Subcutaneous abdominal adipose tissue (tissue), 5 donors: ENCODE measurements around the gene MGAT5.

ENCODE experiments used
- H3K27ac ChIP-seq: one replicate; pipeline ENCODE4 v1.7.0; 2013; ENCODE audit warnings: low read depth, mild to moderate bottlenecking, inconsistent platforms, low read length, moderate library complexity
- H3K27me3 ChIP-seq, 5 donors: one replicate each; pipeline ENCODE4 v1.7.0; 2013; ENCODE audit warnings: low read length in 5 of 5, inconsistent platforms in 1 of 5; ENCODE audit not compliant: control insufficient read depth in 5 of 5, insufficient read depth in 4 of 5
- H3K36me3 ChIP-seq, 5 donors: one replicate each; pipeline ENCODE4 v1.7.0; 2013; ENCODE audit warnings: low read length in 5 of 5; ENCODE audit not compliant: control insufficient read depth in 5 of 5, insufficient read depth in 5 of 5
- H3K4me1 ChIP-seq, 5 donors: one replicate each; pipeline ENCODE4 v1.7.0; 2013; ENCODE audit warnings: low read length in 5 of 5, mild to moderate bottlenecking in 3 of 5, moderate library complexity in 1 of 5; ENCODE audit not compliant: control insufficient read depth in 5 of 5, insufficient read depth in 5 of 5
- H3K4me3 ChIP-seq, 5 donors: one replicate each; pipeline ENCODE4 v1.7.0; 2013; ENCODE audit warnings: low read length in 5 of 5, low read depth in 1 of 5
- H3K9ac ChIP-seq, 5 donors: one replicate each; pipeline ENCODE4 v1.7.0; 2013; ENCODE audit warnings: low read length in 5 of 5, mild to moderate bottlenecking in 4 of 5, moderate library complexity in 3 of 5
- H3K9me3 ChIP-seq, 5 donors: one replicate each; pipeline ENCODE4 v1.7.0; 2013; ENCODE audit warnings: low read length in 5 of 5; ENCODE audit not compliant: control insufficient read depth in 5 of 5
- donor health status: healthy.
- donor health status: healthy.
- donor health status: healthy.
- donor health status: healthy.
- donor health status: healthy.

Gene MGAT5

DNA sequence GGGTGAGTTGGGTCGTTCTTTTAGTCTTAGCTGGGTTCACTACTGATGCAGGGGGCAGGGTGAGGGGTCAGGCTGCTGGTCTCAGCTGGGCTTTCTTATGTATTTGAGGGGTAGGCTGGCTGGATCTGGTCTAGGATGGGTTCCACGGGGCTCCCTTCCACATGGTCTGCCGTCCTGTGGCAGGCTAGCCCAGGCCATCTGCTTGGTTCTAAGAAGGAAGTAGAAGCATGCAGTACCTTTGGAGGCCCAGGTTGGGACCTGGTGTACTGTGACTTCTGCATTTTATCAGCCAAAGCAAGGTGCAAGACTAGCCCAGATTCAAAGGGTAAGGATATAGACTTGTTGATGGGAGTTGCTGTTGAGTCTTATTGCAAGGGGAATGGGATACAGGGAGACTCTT lies 35.5 kb upstream of the MGAT5 start:
- no peak overlapping the region for H3K9ac ChIP-seq
- no peaks in the 10 kb centered on the region for H3K9me3 ChIP-seq
- H3K4me1 ChIP-seq, result peaks cover 0 to 21% (median 9%) of the 10 kb centered on the region in 5 donors
- no peaks in the 10 kb centered on the region for H3K27me3 ChIP-seq
- H3K27ac ChIP-seq, result no peak overlapping the region
- no peaks in the 10 kb centered on the region for H3K36me3 ChIP-seq
- H3K4me3 ChIP-seq, result no peak overlapping the region

DNA sequence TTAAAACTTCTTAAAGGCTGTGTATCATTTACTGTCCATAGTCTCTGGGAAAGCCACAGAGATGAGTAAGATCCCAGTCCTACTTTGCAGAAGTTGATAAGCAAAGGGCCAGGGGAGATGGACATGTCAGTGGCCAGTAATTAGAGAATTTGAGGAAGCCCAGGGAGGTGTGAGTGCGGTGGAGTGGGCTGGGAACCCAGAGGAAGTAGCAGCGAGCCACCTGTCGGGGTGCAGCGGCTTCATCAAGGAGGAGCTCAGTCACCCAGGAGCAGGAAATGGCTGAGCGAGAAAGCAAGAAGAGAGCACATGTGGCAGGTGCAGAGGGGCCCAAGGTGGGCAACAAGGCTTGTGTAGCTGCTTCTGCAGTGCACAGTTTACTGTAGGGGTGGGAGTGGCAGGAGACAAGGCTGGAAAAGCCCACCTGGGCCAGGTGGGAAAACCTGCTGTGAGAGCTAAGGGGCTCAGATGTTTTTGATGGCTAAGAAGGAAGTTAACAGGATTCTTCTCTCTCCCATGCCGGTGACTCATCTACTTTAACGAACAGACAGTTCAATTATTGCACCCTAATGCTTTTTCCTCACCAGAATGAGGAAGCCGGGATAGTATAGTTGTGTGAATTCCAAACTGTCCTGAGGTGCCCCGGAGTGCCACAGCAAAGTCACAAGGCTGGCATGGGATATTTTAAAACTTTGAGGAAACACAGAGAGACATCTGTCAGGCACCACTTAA lies 34.8 kb upstream of the MGAT5 start:
- no peaks in the 10 kb centered on the region for H3K27me3 ChIP-seq
- H3K27ac ChIP-seq, result no peak overlapping the region
- H3K9ac ChIP-seq, result no peak overlapping the region
- H3K4me3 ChIP-seq, result peak overlapping the region in 1 of 5 donors; percentile 3
- peaks cover 0 to 21% (median 9%) of the 10 kb centered on the region in 5 donors for H3K4me1 ChIP-seq
- H3K36me3 ChIP-seq, result no peaks in the 10 kb centered on the region
- H3K9me3 ChIP-seq, result no peaks in the 10 kb centered on the region

DNA sequence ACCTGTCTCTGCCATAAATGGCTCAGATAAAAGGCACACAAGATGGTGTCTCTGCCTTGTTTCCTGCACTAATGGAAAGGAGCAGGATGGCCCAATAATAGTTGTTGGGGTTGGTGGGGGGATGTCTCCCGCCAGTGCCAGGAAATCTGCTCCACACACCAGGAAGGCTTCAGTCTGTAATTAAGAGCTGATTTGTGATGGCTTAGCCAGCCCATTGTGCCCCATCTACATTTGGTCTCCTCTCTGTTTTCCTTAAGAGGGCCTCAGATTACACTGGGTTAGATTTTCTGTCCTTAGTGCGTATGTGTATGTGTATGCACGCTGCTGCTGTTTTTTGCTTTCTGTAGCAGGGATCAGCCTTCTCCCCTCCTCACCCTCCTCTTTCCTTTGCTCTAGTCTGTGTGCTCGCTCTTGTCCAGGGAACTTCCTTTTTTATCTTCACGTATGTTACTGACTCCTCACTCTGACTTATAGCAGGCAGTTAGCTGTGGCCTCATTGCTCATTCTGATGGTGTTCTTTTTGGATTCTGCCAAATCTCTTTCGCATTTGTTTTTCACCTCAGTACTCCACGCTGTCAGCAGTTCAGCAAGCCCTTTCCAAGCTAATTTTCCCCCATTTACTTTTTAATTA lies 33.4 kb upstream of the MGAT5 start:
- peak overlapping the region; percentile 24 for H3K27ac ChIP-seq
- no peaks in the 10 kb centered on the region for H3K27me3 ChIP-seq
- H3K4me1 ChIP-seq, result peaks cover 0 to 21% (median 9%) of the 10 kb centered on the region in 5 donors
- no peaks in the 10 kb centered on the region for H3K36me3 ChIP-seq
- H3K4me3 ChIP-seq, result peak overlapping the region in 1 of 5 donors; percentile 9
- no peaks in the 10 kb centered on the region for H3K9me3 ChIP-seq
- H3K9ac ChIP-seq, result no peak overlapping the region

DNA sequence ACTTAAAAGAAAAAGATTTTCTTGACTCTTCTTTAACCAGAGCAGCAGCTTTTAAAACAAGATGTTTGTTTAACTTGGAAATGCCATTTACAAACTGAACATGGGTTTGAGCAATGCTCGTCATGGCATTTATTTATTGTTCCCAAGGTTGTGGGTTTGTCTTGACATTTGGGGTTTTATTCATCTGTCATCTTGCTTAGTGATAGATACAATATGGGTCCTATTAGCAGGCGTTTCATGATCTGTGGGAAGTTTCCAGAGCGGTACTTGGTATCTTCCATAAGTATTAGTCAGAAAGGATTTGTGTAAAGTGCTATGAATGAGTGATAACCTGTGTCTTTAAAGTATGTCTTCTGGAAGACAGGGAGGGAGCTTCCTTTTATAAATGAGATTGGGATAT lies 29.9 kb upstream of the MGAT5 start:
- Histone ChIP-seq H3K4me1 (peaks cover 0 to 13% (median 6%) of the 10 kb centered on the region in 5 donors), H3K9me3 (peaks cover 2 to 7% (median 6%) of the 10 kb centered on the region in 5 donors), H3K9ac (no peak overlapping the region)

DNA sequence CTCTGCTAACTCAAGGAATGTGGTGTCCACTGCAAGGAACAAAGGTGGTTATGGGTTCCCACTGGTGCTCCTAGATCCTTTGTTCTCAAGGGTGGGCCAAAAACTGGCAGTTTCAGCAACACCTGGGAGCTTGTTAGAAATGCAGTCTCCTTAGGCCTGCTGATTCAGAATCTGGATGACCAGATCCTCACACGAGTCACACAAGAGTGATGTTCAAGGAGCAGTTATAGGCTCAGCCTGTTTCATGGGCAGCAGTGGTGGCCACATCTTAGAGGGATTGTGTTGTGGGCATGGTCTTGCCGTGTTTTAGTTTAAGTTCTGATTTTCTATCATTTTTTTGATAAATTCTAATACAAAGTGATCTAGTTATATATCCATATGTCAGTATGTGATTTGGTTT lies 28.7 kb upstream of the MGAT5 start:
- Histone ChIP-seq H3K4me3 (no peak overlapping the region), H3K4me1 (peaks cover 0 to 4% (median 3%) of the 10 kb centered on the region in 5 donors), H3K36me3 (no peaks in the 10 kb centered on the region)

More for the DNA sequence above, 29.9 kb upstream of the MGAT5 start:
- Histone ChIP-seq H3K27ac (no peak overlapping the region), H3K27me3 (no peaks in the 10 kb centered on the region), H3K36me3 (no peaks in the 10 kb centered on the region), H3K4me3 (no peak overlapping the region)

DNA sequence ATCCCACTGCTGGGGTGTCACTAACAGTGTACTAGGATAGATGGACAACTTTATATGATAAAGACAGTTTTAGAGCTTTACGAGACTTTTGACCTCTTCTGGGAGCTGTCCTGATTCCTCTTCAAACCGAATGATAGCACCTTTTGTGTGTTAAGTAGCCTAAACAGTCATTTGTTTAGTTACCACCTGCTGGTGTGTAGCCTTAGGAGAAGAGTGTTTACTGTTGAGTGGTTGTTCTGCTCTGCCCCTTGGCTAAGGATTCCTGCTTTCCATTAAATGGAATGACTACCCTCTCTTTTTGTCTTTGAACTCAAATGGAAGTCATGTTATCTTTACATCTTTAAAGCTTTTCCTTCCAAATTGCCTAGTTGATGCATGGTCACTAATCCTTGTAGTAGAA lies 28.0 kb upstream of the MGAT5 start:
- H3K4me1 ChIP-seq, result peaks cover 0 to 4% (median 0%) of the 10 kb centered on the region in 5 donors
- no peak overlapping the region for H3K4me3 ChIP-seq
- no peaks in the 10 kb centered on the region for H3K36me3 ChIP-seq
- no peaks in the 10 kb centered on the region for H3K27me3 ChIP-seq
- no peak overlapping the region for H3K9ac ChIP-seq
- H3K27ac ChIP-seq, result no peak overlapping the region
- H3K9me3 ChIP-seq, result peaks cover 2 to 7% (median 6%) of the 10 kb centered on the region in 5 donors

More for the DNA sequence above, 28.7 kb upstream of the MGAT5 start:
- Histone ChIP-seq H3K9me3 (peaks cover 2 to 7% (median 6%) of the 10 kb centered on the region in 5 donors), H3K27ac (no peak overlapping the region), H3K27me3 (no peaks in the 10 kb centered on the region), H3K9ac (no peak overlapping the region)

DNA sequence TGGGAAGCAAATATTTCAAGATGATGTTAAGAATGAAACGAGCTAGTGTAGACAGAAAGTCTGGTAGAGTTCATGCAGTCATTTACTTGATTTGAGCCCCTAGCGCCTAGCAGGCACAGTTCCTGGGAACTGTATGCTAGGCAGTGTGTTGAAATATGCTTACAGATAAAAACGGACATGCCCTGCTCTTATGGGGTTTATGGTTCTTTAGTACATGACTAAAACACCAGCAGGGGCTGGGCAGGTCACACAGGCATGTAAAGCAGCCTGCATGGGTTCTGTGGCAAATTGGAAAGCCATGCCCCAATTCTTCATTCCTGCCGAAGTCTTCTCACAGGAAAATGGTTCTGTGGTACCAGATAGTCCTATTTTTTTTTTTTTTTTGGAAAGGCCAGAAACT lies 27.3 kb upstream of the MGAT5 start:
- Histone ChIP-seq H3K4me3 (no peak overlapping the region), H3K27me3 (no peaks in the 10 kb centered on the region), H3K9me3 (peaks cover 2 to 7% (median 6%) of the 10 kb centered on the region in 5 donors), H3K4me1 (peaks cover 0 to 4% (median 0%) of the 10 kb centered on the region in 5 donors), H3K9ac (no peak overlapping the region), H3K27ac (no peak overlapping the region), H3K36me3 (no peaks in the 10 kb centered on the region)

DNA sequence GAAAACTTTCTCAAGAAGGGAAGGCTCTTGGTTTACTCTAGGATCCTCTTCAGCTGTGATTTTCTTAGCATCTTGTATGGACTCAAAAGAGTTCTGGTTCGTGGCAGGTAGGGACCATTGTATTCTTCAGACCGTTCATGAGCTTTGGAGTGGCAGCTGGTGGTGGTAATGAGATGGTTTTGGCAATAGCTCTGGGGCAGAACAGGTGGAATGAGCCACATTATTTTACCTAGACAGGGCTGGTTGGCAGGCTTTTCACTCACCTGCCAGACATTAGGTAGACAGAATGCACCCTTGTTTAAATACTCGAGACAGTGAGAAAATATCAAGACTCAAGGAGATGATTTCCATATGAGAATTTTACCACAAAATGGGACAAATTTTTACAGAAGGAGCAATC lies 26.2 kb upstream of the MGAT5 start:
- Histone ChIP-seq H3K9ac (no peak overlapping the region), H3K4me3 (no peak overlapping the region), H3K36me3 (no peaks in the 10 kb centered on the region), H3K27ac (no peak overlapping the region), H3K9me3 (peaks cover 2 to 7% (median 6%) of the 10 kb centered on the region in 5 donors), H3K4me1 (peaks cover 0 to 10% (median 6%) of the 10 kb centered on the region in 5 donors), H3K27me3 (no peaks in the 10 kb centered on the region)

DNA sequence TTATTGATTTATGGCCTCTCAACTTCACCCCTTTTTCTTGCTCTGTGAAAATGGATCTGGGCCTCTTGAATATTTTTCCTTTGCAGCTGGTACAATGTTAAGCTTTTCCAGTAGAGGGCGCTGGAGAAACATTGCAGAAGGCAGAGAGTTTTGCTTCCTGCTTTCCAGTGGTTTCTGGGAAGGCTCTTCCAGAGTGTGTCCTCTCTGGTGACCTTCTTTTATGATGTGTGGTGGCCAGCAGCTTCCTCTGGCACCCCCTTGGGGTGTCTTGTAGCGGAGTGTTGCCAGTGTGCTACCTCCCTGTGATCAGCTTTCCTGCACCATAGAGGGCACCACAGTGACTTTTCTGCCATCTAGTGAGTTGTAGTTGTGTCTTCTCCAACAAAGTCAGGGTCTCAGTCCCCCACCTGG lies 25.4 kb upstream of the MGAT5 start:
- no peak overlapping the region for H3K4me3 ChIP-seq
- no peak overlapping the region for H3K9ac ChIP-seq
- H3K4me1 ChIP-seq, result peaks cover 0 to 11% (median 9%) of the 10 kb centered on the region in 5 donors
- H3K27ac ChIP-seq, result no peak overlapping the region
- no peaks in the 10 kb centered on the region for H3K27me3 ChIP-seq
- no peaks in the 10 kb centered on the region for H3K36me3 ChIP-seq
- H3K9me3 ChIP-seq, result peaks cover 2 to 7% (median 6%) of the 10 kb centered on the region in 5 donors

DNA sequence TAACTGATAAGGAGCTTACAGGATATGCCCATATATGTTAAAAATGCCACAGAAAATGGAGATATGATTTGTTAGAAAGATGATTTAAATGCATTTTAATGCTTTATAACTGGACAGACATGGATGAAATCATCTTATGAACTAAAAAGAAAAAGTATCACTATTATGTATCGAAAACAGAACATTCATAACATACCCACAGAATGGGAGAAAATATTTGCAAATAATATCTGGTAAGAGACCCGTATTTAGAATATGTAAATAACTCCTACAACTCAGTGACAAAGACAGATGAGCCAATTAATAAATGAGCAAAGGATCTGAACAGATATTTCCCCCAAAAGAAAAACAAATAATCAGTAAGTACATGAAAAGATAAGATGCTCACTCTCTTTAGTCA lies 24.3 kb upstream of the MGAT5 start:
- Histone ChIP-seq H3K4me3 (no peak overlapping the region), H3K9me3 (peaks cover 2 to 7% (median 6%) of the 10 kb centered on the region in 5 donors), H3K4me1 (peaks cover 0 to 15% (median 9%) of the 10 kb centered on the region in 5 donors), H3K27ac (no peak overlapping the region), H3K9ac (no peak overlapping the region), H3K36me3 (no peaks in the 10 kb centered on the region), H3K27me3 (no peaks in the 10 kb centered on the region)
